Daoy (cell line): ENCODE results near the gene PLEKHA1. TPM values are rescaled to one million over a fixed set of nuclear protein-coding genes. Genes with fewer than 3 reads are reported as not detected.
A peak's percentile ranks its signal among the peaks of the same experiment; 100 is the strongest.

Experiments used
- DNase-seq: peaks from one replicate; pipeline ENCODE4 v3.0.0-alpha.2; 2015; ENCODE audit warnings: low read depth
- total RNA-seq: library from RNA; depleted of rRNA; stranded (reverse); fragments of >200 nt; shearing (Covaris generic); gene quantifications from 2 replicates; pipeline ENCODE4 v1.2.3, GENCODE V29; 2014; rRNA removed

The PLEKHA1 gene
- 10.7 and 14.1 TPM in 2 replicates for total RNA-seq

GRCh38 chr10:122374237-122374858, at the start of gene PLEKHA1:
PLEKHA1 (plus strand) TSS chr10:122374708; CDS start chr10:122393201, 18,493 bp downstream.
- peak; percentile 95 for DNase-seq

DNA sequence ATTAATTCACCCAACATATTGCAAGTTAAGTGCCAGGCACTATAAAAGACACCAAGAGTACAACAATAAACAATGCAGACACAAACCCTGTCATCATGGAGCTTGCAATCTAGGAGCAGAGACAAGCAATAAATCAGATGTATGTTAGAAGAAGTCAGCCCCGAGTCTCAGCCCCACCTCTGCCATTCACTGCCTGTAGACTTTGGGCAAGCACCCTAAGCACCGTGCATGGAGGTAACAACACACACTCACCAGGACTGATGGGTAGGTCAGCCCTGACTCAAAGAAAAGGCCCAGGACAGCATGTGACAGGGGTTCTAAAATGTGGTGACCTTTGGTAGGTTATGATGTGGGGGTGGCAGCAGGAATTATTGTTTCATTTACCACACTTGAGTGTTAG, 49.3 kb upstream of the PLEKHA1 start:
- no peak for DNase-seq

DNA sequence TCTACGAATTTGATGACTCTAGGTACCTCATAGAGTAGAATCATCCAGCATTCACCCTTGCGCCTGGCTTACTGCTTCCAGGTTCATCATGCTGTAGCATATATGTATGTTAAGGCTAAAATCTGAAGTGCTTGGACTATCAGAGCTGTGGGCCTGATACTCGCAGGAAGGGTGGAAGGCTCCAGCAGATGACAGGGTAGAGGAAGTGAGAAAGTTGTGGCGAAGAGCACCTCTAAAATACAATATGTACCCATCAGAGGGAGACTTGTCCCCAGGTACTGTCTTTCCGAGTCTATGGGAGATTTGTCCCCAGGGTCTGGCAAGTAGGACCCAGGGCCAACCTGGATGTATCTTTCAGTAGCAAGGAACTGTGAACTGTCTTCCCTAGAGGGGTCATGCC, 48.1 kb upstream of the PLEKHA1 start:
- no peak for DNase-seq

- no peak for DNase-seq
These were observed 47.7 kb upstream of the PLEKHA1 start for GRCh38 chr10:122326806-122327205.

- no peak for DNase-seq
These were observed 47.0 kb upstream of the PLEKHA1 start for GRCh38 chr10:122327237-122328206.

DNA sequence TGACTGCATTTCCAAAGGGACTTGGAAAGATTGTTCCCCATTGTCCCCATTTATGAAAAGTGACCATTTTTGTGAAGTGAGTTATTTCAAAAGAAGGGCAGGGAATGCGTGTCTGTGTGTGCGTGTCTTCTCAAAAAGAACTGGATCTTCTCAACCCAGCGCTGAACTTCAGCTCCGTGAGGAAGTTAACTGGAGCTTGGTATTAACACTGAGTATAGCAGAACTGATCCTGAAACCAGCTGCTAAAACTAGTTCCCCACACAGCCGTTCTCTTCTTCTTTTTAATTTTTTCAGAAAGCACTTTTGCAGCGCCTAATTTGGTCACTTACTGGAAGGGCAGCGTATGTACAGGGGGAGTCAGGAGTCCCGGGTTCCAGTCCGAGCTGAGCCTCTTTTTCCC, 45.8 kb upstream of the PLEKHA1 start:
- no peak for DNase-seq

DNA sequence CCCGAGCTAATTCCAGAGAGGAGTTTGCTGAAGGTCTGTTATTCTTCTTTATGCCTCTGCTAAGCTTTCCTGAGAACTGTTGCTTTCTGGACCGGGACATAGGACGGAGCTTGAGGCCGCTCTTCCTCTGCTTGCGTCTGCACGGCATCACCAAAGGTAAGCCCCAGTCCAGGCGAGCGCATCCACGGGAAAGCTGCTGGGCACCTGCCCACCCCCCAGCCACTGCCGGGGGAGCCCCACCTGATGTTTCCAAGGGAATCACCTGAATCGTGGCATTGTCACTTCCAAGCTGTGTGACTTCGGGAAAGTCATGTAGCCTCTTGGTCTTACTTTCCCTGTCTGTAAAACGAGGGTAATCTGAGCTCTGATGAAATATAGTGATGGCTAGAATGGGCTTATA, 45.1 kb upstream of the PLEKHA1 start:
- DNase-seq = no peak

GRCh38 chr10:122331100-122331499, 43.4 kb upstream of the PLEKHA1 start:
- DNase-seq = no peak

DNA sequence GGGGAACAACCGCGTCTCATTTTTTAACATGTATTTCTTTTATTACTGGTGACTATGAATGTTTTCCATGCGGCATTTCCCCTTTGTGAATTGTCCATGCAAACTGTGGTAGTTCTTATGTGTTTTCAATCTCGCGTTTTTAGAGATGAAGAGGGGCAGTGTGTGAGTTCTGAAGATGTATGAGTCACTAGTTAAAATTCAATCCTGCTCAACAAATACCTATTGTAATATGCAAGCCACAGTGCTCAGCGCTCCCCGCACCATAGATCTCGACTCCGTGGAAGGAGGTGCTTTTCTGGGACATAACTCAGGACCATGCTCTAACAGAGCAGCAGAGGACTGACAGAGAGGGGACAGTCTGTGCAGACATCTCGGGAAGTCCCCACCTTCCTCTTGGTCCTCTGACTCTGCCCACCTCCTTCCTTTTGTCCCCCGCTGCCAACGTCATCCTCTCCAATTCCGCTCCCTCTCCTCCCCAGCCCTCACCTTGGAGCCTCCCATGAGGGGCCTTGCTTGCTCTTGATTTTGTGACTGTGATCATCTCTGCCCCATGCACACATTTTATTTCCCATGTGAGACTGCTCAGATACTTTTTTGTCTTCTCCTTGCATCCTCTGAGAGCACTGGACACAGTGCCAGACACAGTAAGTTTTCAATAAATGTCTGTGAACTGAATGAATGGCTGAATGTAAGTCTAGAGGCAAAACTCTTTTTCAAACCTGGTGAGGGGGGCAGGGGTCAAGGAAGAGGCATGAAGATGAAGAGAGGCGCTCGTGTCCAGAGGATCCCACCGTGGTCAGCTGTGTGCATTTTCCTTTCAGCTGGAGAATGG, 42.7 kb upstream of the PLEKHA1 start:
- DNase-seq = no peak

- DNase-seq = no peak
These were observed 41.5 kb upstream of the PLEKHA1 start for GRCh38 chr10:122333037-122333436.

- DNase-seq = no peak
These were observed 38.2 kb upstream of the PLEKHA1 start for GRCh38 chr10:122336332-122336731.

DNA sequence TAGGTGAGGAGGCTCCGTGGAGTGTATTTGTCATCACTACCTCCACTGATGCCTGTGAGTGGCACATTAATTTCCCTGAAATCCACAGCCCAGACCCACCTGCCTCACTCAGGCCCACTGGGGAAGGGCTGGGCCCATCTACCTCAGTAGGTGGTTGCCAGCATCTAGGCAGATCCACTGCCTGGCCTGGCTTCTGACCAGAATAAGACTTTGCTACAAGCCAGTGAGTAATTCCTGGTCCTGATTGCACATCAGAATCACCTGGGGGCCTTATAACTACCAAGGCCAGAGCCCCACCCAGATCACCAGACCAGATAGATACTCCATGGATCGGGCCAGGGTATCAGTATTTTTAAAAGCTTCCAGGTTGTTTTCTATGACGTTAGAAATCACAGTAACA, 37.5 kb upstream of the PLEKHA1 start:
- DNase-seq = no peak

- no peak for DNase-seq
These were observed 35.7 kb upstream of the PLEKHA1 start for GRCh38 chr10:122338609-122339441.

DNA sequence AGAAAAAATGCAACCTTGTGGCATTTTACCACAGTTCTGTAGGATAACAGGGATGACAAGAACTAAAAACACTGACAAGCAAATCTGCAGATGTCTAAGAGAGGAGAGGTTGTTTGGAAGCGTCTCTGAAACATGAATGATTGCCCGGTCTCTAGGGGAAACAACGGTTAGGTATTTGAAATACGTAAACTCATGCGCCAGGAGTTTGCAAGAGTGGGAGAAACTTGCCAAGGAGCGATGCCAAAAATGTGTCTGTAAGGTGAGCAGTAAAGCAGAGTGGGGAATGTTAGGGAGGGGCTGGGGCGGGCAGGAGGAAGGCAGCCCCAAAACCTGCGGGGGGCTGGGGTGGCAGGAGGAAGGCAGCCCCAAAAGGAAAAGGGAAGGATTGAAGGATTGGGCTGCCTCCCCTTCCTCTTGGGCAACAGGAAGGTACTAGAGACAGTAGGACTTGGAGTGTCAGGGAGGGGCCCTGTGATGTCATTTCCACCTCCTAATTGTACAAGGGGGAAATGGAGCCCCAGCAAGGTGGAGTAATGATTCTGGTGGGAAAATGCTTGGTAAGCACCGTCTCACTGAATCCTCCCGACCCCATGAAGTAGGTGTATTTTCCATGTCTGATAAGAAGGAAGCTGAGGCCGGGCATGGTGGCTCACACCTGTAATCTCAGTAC, 33.2 kb upstream of the PLEKHA1 start:
- DNase-seq = no peak

DNA sequence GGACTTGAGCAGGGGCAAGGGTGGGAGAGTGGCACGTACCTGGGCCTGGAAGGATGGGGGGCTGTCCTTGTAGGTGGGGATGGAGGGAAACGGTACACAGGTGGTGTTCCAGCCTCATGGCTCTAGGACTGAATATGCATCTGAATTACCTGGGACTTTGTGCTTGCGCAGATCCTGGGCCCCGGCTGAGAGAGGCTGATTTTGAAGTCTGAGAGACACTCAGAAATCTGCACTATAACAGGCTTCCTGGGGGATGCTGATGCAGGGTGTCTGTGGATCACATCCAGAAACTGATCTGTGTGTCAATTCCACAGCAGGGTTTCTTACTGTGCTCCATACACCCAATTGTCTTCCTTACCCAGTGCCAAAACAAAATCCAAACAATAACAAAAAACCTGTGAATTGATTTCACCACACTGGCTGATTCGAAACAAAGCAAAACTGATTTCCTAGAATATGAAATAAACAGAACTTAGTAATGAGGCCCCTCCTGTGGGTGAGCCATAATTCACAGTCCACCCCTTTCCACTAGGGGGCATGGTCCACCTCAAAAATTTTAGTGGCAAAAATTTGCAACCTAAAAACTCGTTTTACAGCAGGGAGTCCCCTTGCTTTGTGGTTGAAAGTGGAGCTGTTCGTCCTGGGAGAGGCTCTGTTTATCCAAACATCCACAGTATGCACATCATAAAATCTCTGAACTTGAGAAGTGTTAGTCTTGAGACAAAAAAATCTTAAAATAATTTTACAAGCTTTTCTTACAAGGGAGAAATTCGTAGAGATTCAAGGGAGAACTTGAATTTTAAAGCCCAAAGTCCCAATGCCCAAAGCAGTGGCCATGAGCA, 32.0 kb upstream of the PLEKHA1 start:
- DNase-seq = peak; percentile 17

DNA sequence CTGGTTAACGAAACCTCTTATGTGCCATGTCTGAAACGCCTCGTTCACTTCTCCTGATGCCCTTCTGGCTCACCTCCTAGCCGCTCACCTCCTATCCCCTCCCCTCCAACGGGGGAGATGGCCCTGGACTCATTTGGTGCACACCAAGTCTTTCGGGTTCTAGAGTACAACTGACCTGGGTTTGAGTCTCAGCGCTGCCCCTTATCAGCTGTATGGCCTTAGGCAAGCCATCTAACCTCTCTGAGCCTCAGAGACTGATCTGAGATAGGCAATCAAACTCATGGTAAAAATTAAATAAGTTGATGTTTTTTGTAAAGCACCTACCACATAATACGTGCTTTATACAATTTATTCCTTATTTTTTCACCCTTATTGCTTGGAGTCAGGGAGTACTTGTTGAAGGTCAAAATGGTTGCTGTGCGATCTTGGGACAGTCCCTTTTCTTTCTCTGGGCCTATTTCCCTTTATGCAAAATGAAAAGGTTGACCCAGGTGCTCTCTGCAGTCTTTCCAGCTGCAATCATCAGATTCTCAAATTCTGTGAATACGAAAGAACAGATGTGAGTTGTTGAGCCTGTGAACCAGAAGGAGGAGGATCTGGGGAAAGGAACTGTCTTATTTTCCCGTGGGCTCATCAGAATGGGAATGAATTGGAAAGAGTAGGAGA, 31.2 kb upstream of the PLEKHA1 start:
- no peak for DNase-seq

- no peak for DNase-seq
These were observed 30.6 kb upstream of the PLEKHA1 start for GRCh38 chr10:122343936-122344335.

DNA sequence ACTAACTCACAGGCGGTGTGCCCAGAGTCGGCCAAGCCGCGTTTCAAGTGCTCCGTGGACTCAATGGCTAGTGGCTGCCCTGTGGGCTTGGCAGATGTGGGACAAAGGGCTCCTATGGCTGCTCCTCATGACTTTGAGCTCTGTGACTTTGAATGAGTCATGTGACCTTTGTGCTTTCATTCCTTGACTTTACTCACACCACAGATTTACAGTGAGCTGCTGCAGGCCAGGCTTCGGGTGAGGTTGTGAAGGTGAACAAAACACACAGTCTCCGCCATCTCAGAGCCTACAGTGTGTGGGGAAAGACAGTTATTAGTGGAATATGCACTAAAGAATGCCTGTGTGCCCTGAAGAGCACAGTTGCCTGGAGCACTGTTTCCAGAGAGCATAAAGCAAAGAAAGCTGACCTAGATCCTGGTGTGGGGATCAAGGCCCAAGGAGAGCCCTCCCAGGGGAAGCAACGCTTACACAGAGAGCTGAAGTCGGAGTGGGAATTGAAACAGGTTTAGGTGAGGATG, 29.7 kb upstream of the PLEKHA1 start:
- no peak for DNase-seq
